GM21526 (cell line): Measurements from ENCODE around the gene CELF2.

ENCODE experiments used
- ATAC-seq: cut with Tn5 transposase; IDR thresholded peaks from one replicate; pipeline ENCODE4 v1.9.1; 2021; ENCODE audit warnings: moderate library complexity; ENCODE audit not compliant: unreplicated experiment, low FRiP score

The CELF2 gene

GRCh38 chr10:11237571-11237970, 219.9 kb downstream of the CELF2 start:
- peak; percentile 34 for ATAC-seq

- no peak for ATAC-seq
These were observed 221.2 kb downstream of the CELF2 start for GRCh38 chr10:11238893-11239292.

- ATAC-seq = no peak
These were observed 223.0 kb downstream of the CELF2 start for GRCh38 chr10:11240641-11241040.

GRCh38 chr10:11242443-11243387, 225.0 kb downstream of the CELF2 start:
- ATAC-seq = peak; percentile 58

- ATAC-seq = no peak
These were observed 226.0 kb downstream of the CELF2 start for GRCh38 chr10:11243425-11244222.

GRCh38 chr10:11245095-11245479, 227.4 kb downstream of the CELF2 start:
- ATAC-seq = no peak

- peak; percentile 48 for ATAC-seq
These were observed 227.8 kb downstream of the CELF2 start for GRCh38 chr10:11245510-11245909.

- no peak for ATAC-seq
These were observed 228.4 kb downstream of the CELF2 start for GRCh38 chr10:11245981-11246590.

GRCh38 chr10:11246752-11247467, 229.2 kb downstream of the CELF2 start:
- ATAC-seq = peak; percentile 28

GRCh38 chr10:11249152-11249807, 231.6 kb downstream of the CELF2 start:
- ATAC-seq = no peak

GRCh38 chr10:11249808-11250195, 232.1 kb downstream of the CELF2 start:
- ATAC-seq = no peak

- no peak for ATAC-seq
These were observed 232.6 kb downstream of the CELF2 start for GRCh38 chr10:11250304-11250703.

GRCh38 chr10:11252887-11253286, 235.2 kb downstream of the CELF2 start:
- no peak for ATAC-seq

GRCh38 chr10:11253385-11254002, 235.8 kb downstream of the CELF2 start:
- no peak for ATAC-seq

GRCh38 chr10:11255156-11255555, 237.5 kb downstream of the CELF2 start:
- no peak for ATAC-seq

- no peak for ATAC-seq
These were observed 238.2 kb downstream of the CELF2 start for GRCh38 chr10:11255796-11256444.

GRCh38 chr10:11256896-11257295, 239.2 kb downstream of the CELF2 start:
- ATAC-seq = no peak

GRCh38 chr10:11257440-11258090, 239.9 kb downstream of the CELF2 start:
- no peak for ATAC-seq
